ENCODE measurements around the gene CHKB.
"Not testable (repeated sequence)": the region's sequence is repeated elsewhere in the genome, so short reads cannot be mapped to it uniquely, and the experiment has no call there.

The CHKB gene, protein sequence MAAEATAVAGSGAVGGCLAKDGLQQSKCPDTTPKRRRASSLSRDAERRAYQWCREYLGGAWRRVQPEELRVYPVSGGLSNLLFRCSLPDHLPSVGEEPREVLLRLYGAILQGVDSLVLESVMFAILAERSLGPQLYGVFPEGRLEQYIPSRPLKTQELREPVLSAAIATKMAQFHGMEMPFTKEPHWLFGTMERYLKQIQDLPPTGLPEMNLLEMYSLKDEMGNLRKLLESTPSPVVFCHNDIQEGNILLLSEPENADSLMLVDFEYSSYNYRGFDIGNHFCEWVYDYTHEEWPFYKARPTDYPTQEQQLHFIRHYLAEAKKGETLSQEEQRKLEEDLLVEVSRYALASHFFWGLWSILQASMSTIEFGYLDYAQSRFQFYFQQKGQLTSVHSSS

DNA sequence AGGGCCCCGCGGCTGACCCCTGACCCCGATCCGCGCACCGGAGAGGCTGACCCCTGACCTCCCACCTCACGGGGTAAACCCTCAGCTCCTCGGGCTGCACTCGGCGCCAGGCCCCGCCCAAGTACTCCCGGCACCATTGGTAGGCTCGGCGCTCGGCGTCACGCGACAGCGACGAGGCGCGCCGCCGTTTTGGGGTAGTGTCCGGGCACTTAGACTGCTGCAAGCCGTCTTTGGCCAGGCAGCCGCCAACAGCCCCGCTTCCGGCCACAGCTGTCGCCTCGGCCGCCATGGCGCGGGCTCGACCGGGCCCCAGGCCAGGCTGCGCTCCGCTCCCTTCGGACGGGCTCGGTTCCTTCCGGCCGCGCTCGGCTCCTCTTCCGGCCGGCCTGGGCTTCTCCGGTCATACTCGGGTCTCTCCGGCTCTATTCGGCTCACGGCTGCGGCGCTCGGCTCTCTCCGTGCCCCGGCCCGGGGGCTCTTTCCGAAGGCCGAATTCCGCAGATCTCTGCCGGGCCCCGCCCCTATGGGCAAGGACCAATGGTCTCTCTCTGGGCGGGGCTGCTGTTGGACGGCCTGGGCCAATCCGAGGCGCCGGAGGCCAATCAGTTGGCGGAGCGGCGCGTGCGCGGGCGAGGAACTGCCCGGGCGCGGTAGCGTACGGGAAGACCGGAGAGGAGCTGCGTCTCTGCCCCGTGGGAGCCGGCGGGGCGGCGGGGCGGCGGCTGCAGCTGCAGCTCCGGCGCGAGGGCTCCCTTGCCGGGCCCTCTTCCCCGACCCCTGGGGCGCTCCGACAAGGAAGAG, at the start of gene CHKB:
TSS of gene CHKB (minus strand) at position 357 of the 801 bp plus-strand sequence. CDS start at position 289, 68 bp downstream.
- peak; percentile 98 for DNase-seq (ENCODE audit: low spot score)

GRCh38 chr22:50630376-50630775, 47.7 kb upstream of the CHKB start:
- no peak for DNase-seq (ENCODE audit: low spot score)

GRCh38 chr22:50628543-50629134, 46.0 kb upstream of the CHKB start:
- DNase-seq (ENCODE audit: low spot score), result no peak

- peak; percentile 93 for DNase-seq (ENCODE audit: low spot score)
Observed at GRCh38 chr22:50627642-50628542, 45.2 kb upstream of the CHKB start, which contains the start of gene ARSA. Gene ARSA, minus strand, starts transcription at chr22:50628152. Its CDS starts 373 bp downstream, at chr22:50627779.

- DNase-seq (ENCODE audit: low spot score), result no peak
Observed at GRCh38 chr22:50626850-50627641, 44.4 kb upstream of the CHKB start.

GRCh38 chr22:50626314-50626849, 43.7 kb upstream of the CHKB start:
- DNase-seq (ENCODE audit: low spot score), result no peak

DNA sequence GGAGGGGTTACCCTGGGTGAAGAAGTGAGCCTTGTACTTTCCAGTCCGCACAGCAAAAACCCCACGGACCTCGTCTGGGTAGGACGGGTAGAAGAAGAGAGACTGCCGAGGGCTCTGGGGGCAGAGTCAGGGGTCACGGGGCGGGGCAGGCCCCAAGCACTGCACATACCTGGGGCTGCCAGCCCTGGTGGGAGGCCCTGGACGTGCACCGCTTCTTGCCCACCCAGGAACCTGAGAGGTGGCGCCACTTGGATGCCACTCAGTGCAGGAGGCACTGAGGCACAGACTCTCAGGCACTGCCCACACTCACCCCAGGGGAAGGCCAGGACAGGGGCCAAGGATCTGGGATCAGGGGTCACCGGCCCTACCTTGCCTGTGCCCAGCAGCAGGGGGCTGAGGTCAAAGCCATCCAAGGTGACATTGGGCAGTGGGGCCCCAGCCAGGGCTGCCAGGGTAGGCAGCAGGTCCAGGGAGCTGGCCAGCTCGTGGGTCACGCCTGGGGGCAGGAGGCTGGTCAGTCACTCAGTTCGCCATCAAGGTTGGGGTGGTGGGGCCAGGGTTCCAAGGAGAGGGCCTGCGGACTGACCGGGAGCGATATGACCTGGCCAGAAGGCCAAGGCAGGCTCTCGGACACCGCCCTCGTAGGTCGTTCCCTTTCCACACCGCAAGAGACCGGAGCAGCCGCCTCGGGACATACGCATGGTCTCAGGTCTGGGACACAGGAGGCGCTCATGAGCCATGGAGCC, 43.1 kb upstream of the CHKB start:
- DNase-seq (ENCODE audit: low spot score), result no peak

DNA sequence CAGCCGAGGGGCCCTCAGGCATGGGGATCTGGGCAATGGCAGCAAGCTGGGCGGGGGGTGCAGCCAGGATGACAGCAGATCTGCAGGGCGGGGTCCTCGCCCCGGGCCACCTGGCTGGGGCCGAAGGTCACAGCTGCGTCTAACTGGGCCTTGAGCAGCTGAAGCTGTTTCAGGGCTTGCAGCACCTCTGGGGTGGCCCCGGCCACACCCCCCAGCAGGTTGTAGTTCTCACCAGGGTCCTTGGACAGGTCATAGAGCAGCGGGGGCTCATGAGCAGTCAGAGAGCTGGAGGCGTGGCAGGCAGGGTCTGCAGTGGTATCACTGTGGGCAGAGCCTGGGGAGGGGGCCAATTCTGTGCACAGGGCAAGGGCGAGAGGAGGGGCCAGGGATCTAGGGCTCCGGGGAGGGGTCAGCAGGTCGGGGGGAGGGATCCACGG, 42.5 kb upstream of the CHKB start:
- DNase-seq (ENCODE audit: low spot score), result no peak

GRCh38 chr22:50624347-50625130, 41.9 kb upstream of the CHKB start:
- DNase-seq (ENCODE audit: low spot score), result no peak

DNA sequence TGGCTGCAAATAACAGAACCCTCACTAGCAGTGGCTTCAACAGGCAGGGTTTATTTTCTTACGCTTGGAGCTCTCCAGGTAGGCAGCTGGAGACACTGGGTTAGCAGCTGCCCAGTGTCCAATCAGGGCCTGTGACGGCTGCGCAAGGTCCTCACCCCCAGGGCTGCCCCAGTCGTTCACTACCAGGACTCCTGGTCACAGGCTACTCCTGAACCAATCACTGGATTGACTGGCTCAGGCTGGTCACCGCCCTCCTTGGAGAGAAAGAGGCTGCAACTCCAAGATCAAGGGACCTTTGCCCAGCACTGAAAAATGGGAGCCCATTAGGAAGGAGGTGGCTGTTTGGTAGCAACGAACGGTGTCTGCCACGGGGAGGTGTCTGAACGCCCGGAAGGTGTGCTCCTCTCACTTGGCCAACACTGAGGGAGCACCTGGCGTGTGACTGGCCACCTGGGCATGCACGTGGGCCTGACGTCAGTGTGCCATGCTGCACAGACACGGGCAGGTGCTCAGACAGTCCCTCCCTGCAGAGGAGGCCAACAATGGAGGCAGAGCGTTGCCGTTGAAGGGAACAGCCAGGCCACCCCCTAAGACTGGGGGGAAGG, 40.2 kb upstream of the CHKB start:
- DNase-seq (ENCODE audit: low spot score), result no peak

DNA sequence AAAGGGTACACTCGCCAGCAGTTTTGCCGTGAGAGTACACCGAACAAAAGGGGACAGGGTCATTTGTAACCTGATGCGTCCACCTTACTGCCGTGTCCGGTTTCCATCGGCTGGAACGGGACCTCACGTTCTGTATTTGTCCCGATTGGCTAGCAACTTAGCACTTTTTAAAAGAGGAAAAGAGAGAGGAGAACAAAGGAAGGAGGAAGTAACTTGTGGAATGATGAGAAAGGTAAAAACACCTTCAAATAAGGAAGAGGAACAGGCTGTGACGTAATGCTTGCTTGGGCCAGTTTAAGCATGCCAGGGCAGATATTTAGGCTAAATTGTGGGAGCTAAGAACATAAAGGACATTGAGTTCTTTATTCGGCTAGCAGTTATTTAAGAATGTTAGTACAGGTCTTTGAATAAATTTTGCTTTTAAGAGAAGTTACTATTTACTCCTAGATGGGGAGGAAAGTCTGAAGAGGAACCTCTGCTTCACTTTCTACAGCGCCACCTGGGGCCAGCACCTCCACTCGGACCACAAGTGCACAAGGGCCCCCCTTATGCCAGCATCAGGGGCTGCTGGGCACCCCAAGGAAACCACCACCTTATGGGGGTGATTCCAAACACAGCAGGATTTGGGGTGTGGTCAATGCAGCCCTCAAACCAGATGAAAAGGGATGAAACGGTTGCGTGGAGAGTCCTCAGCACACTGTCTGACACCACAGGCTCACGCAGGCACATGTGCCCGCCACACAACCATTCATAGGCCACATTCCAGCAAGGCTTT, 39.5 kb upstream of the CHKB start:
- no peak for DNase-seq (ENCODE audit: low spot score)

- peak; percentile 38 for DNase-seq (ENCODE audit: low spot score)
Observed at GRCh38 chr22:50621356-50621880, 38.8 kb upstream of the CHKB start.

DNA sequence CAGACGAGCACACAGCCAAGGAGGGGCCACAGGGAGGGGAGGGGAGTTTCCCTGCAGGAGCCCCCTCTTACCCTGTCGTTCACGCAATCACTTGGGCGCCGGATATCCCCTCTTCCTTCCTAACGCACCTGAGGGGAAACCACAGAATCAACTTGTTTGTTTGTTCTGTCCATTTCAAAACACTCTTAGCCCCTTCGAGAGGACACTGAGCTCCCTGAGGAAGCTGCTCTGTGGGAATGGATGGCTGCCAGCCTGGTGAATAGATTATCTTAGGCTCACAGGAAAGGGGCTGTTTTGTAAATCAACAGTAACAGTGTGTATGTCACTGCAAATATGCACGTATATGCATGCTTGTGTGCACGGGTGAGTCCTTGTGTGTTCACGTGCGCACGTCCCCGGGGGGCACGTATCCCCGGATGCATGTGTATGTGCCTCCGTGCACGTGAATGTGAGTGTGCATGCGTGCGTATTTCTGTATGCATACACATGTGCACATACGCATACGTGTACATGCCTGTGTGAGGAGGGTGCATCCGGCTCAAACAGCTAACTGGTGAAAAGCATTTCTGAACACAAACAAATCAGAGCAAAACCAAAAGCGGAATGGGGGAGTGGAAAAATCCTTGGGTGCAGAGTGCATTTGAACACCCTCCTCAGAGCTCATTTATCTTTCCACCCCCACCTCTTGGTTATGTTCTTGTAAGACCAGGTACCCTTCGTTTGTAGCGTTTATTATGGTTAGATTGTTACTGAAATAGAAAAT, 38.1 kb upstream of the CHKB start:
- DNase-seq (ENCODE audit: low spot score), result peak; percentile 82

DNA sequence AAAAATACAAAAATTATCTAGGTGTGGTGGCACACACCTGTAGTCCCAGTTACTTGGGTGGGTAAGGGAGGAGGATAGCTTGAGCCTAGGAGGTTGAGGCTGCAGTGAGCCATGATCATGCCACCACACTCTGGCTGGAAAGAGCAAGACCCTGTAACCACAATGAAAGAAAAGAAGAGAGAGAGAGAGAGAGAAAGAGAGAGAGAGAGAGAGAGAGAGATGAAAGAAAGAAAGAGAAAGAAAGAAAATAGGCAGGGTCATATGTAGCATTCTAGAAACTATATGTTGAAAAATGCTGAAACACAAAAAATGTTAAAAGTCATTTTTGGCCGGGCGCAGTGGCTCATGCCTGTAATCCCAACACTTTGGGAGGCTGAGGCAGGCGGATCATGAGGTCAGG, 31.6 kb upstream of the CHKB start:
- DNase-seq (ENCODE audit: low spot score), result not testable (repeated sequence)

GRCh38 chr22:50613291-50613981, 30.8 kb upstream of the CHKB start:
- DNase-seq (ENCODE audit: low spot score), result no peak

Data from Ammon's horn (tissue), 1 donor.